SK-N-DZ (cell line): ENCODE measurements around the gene RRM1.
A peak's percentile ranks its signal among the peaks of the same experiment; 100 is the strongest.
"Not testable (repeated sequence)": the region's sequence is repeated elsewhere in the genome, so short reads cannot be mapped to it uniquely, and the experiment has no call there.

ENCODE experiments used
- DNase-seq: peaks from one replicate; pipeline ENCODE4 v3.0.0-alpha.2; 2015; ENCODE audit warnings: low spot score

Gene RRM1

GRCh38 chr11:4076774-4077173 lies 17.8 kb upstream of the RRM1 start:
- DNase-seq, result no peak

GRCh38 chr11:4083198-4083597 lies 11.4 kb upstream of the RRM1 start:
- no peak for DNase-seq

- DNase-seq, result peak; percentile 41
Measured at GRCh38 chr11:4084406-4085125, 10.0 kb upstream of the RRM1 start.

GRCh38 chr11:4085575-4085974 lies 9.0 kb upstream of the RRM1 start:
- no peak for DNase-seq

GRCh38 chr11:4086575-4087353 lies 7.8 kb upstream of the RRM1 start:
- no peak for DNase-seq

- no peak for DNase-seq
Measured at GRCh38 chr11:4087551-4087950, 7.0 kb upstream of the RRM1 start.

- no peak for DNase-seq
Measured at GRCh38 chr11:4090258-4090657, 4.3 kb upstream of the RRM1 start.

- DNase-seq, result no peak
Measured at GRCh38 chr11:4092026-4092425, 2.6 kb upstream of the RRM1 start.

GRCh38 chr11:4093519-4094347 lies 866 bp upstream of the RRM1 start:
- DNase-seq, result no peak

GRCh38 chr11:4095509-4096230 lies 1.1 kb downstream of the RRM1 start:
- peak; percentile 16 for DNase-seq

GRCh38 chr11:4098026-4098621 lies 3.5 kb downstream of the RRM1 start:
- no peak for DNase-seq

- DNase-seq, result no peak
Measured at GRCh38 chr11:4102711-4103110, 8.1 kb downstream of the RRM1 start.

GRCh38 chr11:4103269-4103668 lies 8.7 kb downstream of the RRM1 start:
- no peak for DNase-seq

GRCh38 chr11:4105916-4106315 lies 11.3 kb downstream of the RRM1 start:
- DNase-seq, result no peak

- DNase-seq, result no peak
Measured at GRCh38 chr11:4111834-4112233, 17.2 kb downstream of the RRM1 start.

- DNase-seq, result no peak
Measured at GRCh38 chr11:4115128-4115527, 20.5 kb downstream of the RRM1 start.

GRCh38 chr11:4118107-4118506 lies 23.5 kb downstream of the RRM1 start:
- DNase-seq, result no peak

- DNase-seq, result no peak
Measured at GRCh38 chr11:4123218-4123617, 28.6 kb downstream of the RRM1 start.

GRCh38 chr11:4125141-4125540 lies 30.5 kb downstream of the RRM1 start:
- DNase-seq, result no peak

- DNase-seq, result no peak
Measured at GRCh38 chr11:4127357-4127756, 32.8 kb downstream of the RRM1 start.

- DNase-seq, result not testable (repeated sequence)
Measured at GRCh38 chr11:4130219-4130618, 35.6 kb downstream of the RRM1 start.
